HT1080 (cell line): ENCODE data around the gene MAP1LC3B. TPM values are rescaled to one million over a fixed set of nuclear protein-coding genes. Genes with fewer than 3 reads are reported as not detected.

Experiments
- DNase-seq: peaks from one replicate; pipeline ENCODE4 v3.0.0-alpha.2; 2015; ENCODE audit warnings: low read depth
- total RNA-seq: library from RNA; depleted of rRNA; stranded (reverse); fragments of >200 nt; shearing (Covaris generic); gene quantifications from 2 replicates; pipeline ENCODE4 v1.2.3, GENCODE V29; 2014; rRNA removed

The MAP1LC3B gene
- total RNA-seq, 1 experiment from 2014 or later: 50.6 TPM

- no peak for DNase-seq
Observed at GRCh38 chr16:87453326-87453725, 61.2 kb downstream of the MAP1LC3B start.

Other genes with a start within 250 kb of the MAP1LC3B start
- 7.0 and 9.1 TPM in 2 replicates for gene C16orf95, start 74.9 kb upstream of the MAP1LC3B start, total RNA-seq
- gene FBXO31, start 8.6 kb upstream of the MAP1LC3B start, total RNA-seq: 16.7 and 18.3 TPM in 2 replicates
- gene ZCCHC14, start 100.7 kb downstream of the MAP1LC3B start, total RNA-seq: 3.6 and 4.9 TPM in 2 replicates
- not detected in 2 replicates for gene JPH3, start 210.2 kb downstream of the MAP1LC3B start, total RNA-seq